Measurements from ENCODE around the gene NCCRP1. TPM values are rescaled to one million over a fixed set of nuclear protein-coding genes. Genes with fewer than 3 reads are reported as not detected.

NCCRP1 gene
- total and polyA plus RNA-seq, 11 donors: 0.16 TPM; not detected in 10

DNA sequence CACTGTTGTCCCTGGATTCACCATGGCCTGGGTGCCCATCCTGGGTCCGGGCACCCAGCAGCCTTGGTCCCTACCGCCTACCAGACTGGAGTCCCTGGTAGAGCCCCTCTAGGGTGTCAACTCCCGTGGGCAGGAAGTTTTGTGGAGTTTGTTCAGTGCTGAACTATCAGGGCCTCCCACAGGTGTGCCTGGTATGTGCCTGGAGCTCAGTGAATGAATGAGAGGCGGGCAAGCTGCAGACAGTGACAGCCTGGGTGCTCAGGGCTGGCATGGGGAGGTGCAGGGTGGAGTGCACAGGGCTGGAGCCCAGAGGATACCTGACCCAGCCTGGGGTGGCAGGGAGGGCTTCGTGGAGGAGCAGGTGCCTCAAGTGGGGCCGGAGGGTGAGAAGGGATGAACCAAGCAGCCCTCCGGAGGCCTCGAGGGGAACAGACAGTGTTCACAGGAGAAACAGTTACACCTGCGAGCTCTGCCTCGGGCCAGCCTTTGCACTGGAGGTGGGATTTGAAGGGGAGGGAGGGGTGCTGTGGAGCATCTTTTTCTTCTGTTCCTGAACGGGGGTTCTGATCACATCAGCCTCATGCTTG is 41.6 kb upstream of the NCCRP1 start:
- Histone ChIP-seq H3K9me3 (no peaks in the 10 kb centered on the region), H3K27me3 (no peaks in the 10 kb centered on the region), H3K27ac (no peak overlapping the region), H3K4me3 (no peak overlapping the region), H3K36me3 (no peaks in the 10 kb centered on the region), H3K4me1 (peaks cover 0 to 29% (median 10%) of the 10 kb centered on the region in 12 donors)
- 86 to 93% (median 88%) methylated on average over 7 to 11 of the region's 11 CpGs for WGBS, 4 donors
- ATAC-seq (no peak), DNase-seq (no peak)
- intact Hi-C loops (cut with DNase I): no loop called here
- no peak for TF ChIP-seq POLR2A (IDR thresholded peaks at IDR 0.05)
- TF ChIP-seq, protein P1, sequence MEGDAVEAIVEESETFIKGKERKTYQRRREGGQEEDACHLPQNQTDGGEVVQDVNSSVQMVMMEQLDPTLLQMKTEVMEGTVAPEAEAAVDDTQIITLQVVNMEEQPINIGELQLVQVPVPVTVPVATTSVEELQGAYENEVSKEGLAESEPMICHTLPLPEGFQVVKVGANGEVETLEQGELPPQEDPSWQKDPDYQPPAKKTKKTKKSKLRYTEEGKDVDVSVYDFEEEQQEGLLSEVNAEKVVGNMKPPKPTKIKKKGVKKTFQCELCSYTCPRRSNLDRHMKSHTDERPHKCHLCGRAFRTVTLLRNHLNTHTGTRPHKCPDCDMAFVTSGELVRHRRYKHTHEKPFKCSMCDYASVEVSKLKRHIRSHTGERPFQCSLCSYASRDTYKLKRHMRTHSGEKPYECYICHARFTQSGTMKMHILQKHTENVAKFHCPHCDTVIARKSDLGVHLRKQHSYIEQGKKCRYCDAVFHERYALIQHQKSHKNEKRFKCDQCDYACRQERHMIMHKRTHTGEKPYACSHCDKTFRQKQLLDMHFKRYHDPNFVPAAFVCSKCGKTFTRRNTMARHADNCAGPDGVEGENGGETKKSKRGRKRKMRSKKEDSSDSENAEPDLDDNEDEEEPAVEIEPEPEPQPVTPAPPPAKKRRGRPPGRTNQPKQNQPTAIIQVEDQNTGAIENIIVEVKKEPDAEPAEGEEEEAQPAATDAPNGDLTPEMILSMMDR (IDR thresholded peaks at IDR 0.05): no peak

DNA sequence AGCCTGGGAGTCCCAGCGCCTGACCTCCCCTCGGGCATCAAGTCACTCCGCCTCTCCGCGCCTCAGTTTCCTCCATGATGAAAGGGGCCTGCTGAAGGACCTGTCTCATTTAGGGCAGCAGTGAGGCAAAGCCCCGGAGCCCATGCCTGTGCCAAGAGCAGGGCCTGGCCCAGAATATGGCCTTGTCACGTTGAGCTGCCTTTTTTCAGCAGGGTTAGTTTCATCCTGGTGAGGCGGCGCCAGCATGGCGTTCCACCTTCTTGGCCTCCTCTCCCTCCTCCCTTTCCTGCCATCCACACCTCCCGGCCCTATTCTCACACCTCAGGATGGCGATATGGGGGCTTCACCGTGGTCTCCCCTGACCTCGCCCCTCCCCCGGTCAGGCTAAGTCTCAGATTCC is 41.0 kb upstream of the NCCRP1 start:
- Histone ChIP-seq H3K27me3 (no peaks in the 10 kb centered on the region), H3K36me3 (no peaks in the 10 kb centered on the region), H3K27ac (no peak overlapping the region), H3K9me3 (no peaks in the 10 kb centered on the region), H3K4me3 (no peak overlapping the region), H3K4me1 (peaks cover 0 to 34% (median 12%) of the 10 kb centered on the region in 12 donors)
- WGBS, 4 donors: 82 to 87% (median 85%) methylated on average over 15 of the region's 15 CpGs
- DNase-seq: no peak
- no peak for ATAC-seq
- intact Hi-C loops (cut with DNase I): no loop called here
- TF ChIP-seq, protein P1 (IDR thresholded peaks at IDR 0.05): no peak
- TF ChIP-seq POLR2A (IDR thresholded peaks at IDR 0.05): no peak

DNA sequence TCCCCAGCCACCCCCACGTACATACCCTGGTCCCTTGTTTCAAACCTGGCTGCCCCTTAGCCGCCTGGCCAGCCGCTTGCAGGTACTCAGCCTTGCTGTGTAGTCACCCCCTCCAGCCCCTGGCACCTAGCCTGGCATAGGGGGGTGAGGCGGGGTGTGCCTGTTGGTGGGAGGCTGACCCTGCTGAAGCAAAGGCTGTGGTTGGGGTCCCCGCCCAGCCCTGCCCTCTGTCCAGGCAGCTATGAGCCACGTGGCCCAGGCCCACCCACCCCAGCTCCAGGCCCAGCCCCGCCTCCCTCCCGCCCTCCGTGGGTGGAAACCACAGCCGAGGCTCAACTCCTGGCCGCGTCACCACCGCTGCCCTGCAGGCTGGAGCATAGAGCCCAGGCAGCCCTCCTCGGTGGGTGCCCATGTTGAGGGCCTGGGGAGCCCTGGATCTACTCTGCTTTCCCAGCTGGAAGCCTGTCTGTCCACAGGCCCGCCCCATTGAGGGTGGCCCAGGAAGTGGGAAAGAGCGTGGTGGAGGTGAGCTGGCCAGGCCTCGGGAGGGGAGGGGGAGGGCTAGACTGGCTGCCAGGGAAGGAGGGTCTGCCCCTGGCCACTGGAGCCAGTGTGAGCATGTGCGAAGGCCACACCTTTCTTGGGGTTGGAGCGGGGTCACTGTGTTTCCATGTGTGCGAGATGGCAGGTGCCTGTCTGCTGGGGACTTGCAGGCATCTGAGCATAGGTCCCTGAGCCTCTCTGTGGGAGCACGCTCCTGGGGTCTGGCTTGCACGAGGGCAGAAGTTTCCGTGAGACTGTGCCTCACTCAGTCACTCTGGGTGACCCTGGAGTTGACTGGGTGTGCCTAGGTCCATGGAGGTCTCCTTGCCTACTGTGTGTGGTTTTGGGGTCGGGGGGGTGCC is 40.2 kb upstream of the NCCRP1 start:
- Histone ChIP-seq H3K4me1 (peaks cover 0 to 38% (median 15%) of the 10 kb centered on the region in 12 donors), H3K36me3 (no peaks in the 10 kb centered on the region), H3K4me3 (no peak overlapping the region), H3K9me3 (no peaks in the 10 kb centered on the region), H3K27me3 (no peaks in the 10 kb centered on the region), H3K27ac (no peak overlapping the region)
- ATAC-seq (peak in 1 of 4 donors; percentile 30), DNase-seq (no peak)
- intact Hi-C loops (cut with DNase I): no loop called here
- TF ChIP-seq POLR2A (IDR thresholded peaks at IDR 0.05): no peak
- TF ChIP-seq, protein P1 (IDR thresholded peaks at IDR 0.05): no peak
- WGBS, 4 donors: 67 to 88% (median 82%) methylated on average over 12 to 24 of the region's 24 CpGs

DNA sequence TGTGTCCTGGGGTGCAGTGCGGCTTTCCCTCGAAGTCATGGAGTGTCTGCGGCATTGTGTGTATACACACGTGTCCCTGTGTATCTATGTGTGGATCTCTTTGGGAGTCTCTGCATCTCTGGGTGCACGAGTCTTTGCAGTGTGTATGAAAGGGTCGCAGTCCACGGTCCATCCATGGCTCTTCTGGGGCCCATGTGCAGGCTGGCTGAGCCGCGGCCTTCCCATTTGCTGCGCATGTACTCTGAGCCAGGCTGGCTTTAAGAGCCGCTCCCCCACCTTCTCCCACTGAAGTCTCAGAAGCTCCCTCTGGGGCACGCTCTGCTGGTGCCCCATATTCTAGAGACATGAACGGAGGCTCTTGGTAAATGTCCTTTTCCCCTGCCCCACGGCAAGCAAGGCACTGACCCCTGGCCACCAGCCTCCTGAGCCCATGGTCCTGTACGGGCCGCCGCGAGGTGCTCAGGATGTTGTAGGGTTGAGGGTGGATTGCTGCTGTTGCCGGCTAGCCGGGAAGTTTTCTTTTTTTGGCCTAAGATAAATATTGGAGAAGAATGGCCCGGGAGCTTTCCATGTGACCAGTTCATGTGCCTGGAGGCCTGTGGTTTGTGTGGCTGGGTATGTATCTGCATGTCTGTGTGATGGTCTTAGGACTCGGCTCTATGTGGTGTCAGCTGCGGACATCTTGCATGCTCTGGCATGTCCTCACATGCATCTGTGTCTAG is 39.3 kb upstream of the NCCRP1 start:
- Histone ChIP-seq H3K9me3 (no peaks in the 10 kb centered on the region), H3K27ac (no peak overlapping the region), H3K27me3 (no peaks in the 10 kb centered on the region), H3K36me3 (no peaks in the 10 kb centered on the region), H3K4me3 (no peak overlapping the region), H3K4me1 (peaks cover 0 to 38% (median 15%) of the 10 kb centered on the region in 12 donors)
- WGBS, 4 donors: 73 to 79% (median 75%) methylated on average over 21 to 23 of the region's 23 CpGs
- TF ChIP-seq, protein P1 (IDR thresholded peaks at IDR 0.05): no peak
- TF ChIP-seq POLR2A (IDR thresholded peaks at IDR 0.05): no peak
- DNase-seq (no peak), ATAC-seq (no peak)
- intact Hi-C loops (cut with DNase I): no loop called here
